Measurements from ENCODE around the gene CHRND.
"Not testable (repeated sequence)": the region's sequence is repeated elsewhere in the genome, so short reads cannot be mapped to it uniquely, and the experiment has no call there.

CHRND gene

GRCh38 chr2:232567721-232568120 is 41.8 kb downstream of the CHRND start:
- H3K27me3 ChIP-seq (ENCODE audit: insufficient read depth, poor library complexity, severe bottlenecking), result no peaks in the 10 kb centered on the region
- H3K4me3 ChIP-seq (replicated peaks; ENCODE audit: insufficient read depth, low read length), result no peak overlapping the region
- no peak for DNase-seq (ENCODE audit: low read depth in 1 of 2, low spot score in 1 of 2)
- TF ChIP-seq CTCF (IDR thresholded peaks at IDR 0.05; ENCODE audit: insufficient read depth, low read length), result no peak
- no peak overlapping the region for H3K27ac ChIP-seq (replicated peaks)

- TF ChIP-seq REST (IDR thresholded peaks at IDR 0.05; ENCODE audit: insufficient replicate concordance, low read depth) (no peak), CTCF (IDR thresholded peaks at IDR 0.05; ENCODE audit: insufficient read depth, low read length) (no peak), POLR2AphosphoS5 (IDR thresholded peaks at IDR 0.05; ENCODE audit: low read depth) (no peak)
- Histone ChIP-seq H3K27me3 (ENCODE audit: insufficient read depth, poor library complexity, severe bottlenecking) (no peaks in the 10 kb centered on the region), H3K4me3 (replicated peaks; ENCODE audit: insufficient read depth, low read length) (no peak overlapping the region), H3K27ac (replicated peaks) (no peak overlapping the region)
- DNase-seq (ENCODE audit: low read depth in 1 of 2, low spot score in 1 of 2), result no peak
Observed at GRCh38 chr2:232568161-232568560, 42.2 kb downstream of the CHRND start.

- no peak overlapping the region for H3K27ac ChIP-seq (replicated peaks)
- DNase-seq (ENCODE audit: low read depth in 1 of 2, low spot score in 1 of 2), result no peak
- no peaks in the 10 kb centered on the region for H3K27me3 ChIP-seq (ENCODE audit: insufficient read depth, poor library complexity, severe bottlenecking)
- H3K4me3 ChIP-seq (replicated peaks; ENCODE audit: insufficient read depth, low read length), result no peak overlapping the region
- TF ChIP-seq CTCF (IDR thresholded peaks at IDR 0.05; ENCODE audit: insufficient read depth, low read length) (no peak), POLR2AphosphoS5 (IDR thresholded peaks at IDR 0.05; ENCODE audit: low read depth) (no peak), SPI1 (IDR thresholded peaks at IDR 0.05; ENCODE audit: borderline replicate concordance, low read depth) (no peak), GABPA (IDR thresholded peaks at IDR 0.05; ENCODE audit: low read depth) (no peak), REST (IDR thresholded peaks at IDR 0.05; ENCODE audit: insufficient replicate concordance, low read depth) (no peak)
Observed at GRCh38 chr2:232569541-232569940, 43.6 kb downstream of the CHRND start.

GRCh38 chr2:232570481-232570880 is 44.5 kb downstream of the CHRND start:
- not testable (repeated sequence) for DNase-seq (ENCODE audit: low read depth in 1 of 2, low spot score in 1 of 2); H3K4me3 ChIP-seq (replicated peaks; ENCODE audit: insufficient read depth, low read length); H3K27me3 ChIP-seq (ENCODE audit: insufficient read depth, poor library complexity, severe bottlenecking); H3K27ac ChIP-seq (replicated peaks)
